Activated CD4-positive, alpha-beta T cell treated with anti-CD3 and anti-CD28 coated beads for 4 hours (primary cell): ENCODE measurements around the gene AGR2.

Experiments
- DNase-seq, 2 donors: peaks; one replicate each; pipeline ENCODE4 v3.0.0-alpha.2; 2020

The AGR2 gene

GRCh38 chr7:16812542-16813231, 7.9 kb upstream of the AGR2 start:
- no peak for DNase-seq

- no peak for DNase-seq
Observed at GRCh38 chr7:16811551-16811950, 6.8 kb upstream of the AGR2 start.

DNA sequence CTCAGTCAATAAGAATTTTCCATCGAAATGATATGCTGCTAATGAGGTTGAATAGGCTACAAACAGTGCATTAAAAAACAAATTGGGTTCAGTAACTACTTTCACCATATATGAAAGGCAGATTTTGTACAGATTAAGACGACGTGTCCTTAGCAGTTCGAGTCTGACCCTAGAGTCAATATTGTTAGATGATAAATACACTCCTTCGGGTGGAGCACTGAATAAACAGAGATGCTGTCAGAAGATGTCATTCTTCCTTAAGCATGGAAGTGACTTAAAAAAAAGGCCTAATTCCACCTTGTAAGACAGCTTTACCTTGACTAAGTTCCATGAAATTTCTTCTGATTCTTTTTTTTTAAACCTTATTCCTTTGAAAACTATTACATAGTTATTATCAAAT, 5.8 kb upstream of the AGR2 start:
- no peak for DNase-seq

- DNase-seq, result no peak
Observed at GRCh38 chr7:16810112-16810511, 5.3 kb upstream of the AGR2 start.

GRCh38 chr7:16805441-16805840, 642 bp upstream of the AGR2 start:
- DNase-seq, result no peak

GRCh38 chr7:16803881-16804673, 722 bp downstream of the AGR2 start:
- DNase-seq, result no peak

- DNase-seq, result no peak
Observed at GRCh38 chr7:16803125-16803524, 1.7 kb downstream of the AGR2 start.

DNA sequence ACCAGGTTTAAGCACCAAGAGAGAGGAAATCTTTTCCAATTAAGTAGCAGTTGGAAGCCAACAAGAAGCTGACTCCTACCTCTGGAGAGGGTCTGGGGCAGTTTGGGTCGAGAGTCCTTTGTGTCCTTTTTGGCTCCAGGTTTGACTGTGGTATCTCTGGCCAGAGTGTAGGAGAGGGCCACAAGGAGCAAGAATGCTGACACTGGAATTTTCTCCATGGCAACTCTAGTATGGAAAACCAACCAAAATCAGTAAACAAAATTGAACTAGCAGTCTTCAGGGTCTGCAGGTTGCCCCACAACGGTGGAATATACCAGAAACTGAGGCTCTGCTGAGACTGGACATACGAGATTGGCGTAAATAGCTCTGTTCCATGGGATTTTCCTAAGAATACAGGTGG, 3.2 kb downstream of the AGR2 start:
- DNase-seq, result no peak

- no peak for DNase-seq
Observed at GRCh38 chr7:16801111-16801542, 3.7 kb downstream of the AGR2 start.

DNA sequence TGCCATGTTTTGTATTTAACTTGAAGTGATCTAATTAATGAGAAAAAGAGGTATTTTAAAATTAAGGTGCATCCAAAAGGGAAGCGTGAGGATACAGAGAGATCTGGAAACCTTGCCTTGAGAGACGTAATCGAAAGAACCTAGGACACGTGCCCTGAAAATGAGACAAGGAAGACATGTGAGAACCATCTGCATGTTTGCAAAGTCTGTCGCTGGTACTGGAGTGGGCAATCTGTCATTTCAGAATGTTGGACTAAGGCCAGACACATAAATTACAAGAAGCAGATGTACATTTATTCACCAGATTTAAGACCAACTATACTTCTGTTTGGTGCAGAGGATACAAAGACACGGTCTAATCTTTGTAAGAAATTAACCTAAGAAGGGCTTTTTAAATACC, 9.2 kb downstream of the AGR2 start:
- DNase-seq, result no peak

GRCh38 chr7:16794986-16795385, 9.8 kb downstream of the AGR2 start:
- DNase-seq, result no peak

DNA sequence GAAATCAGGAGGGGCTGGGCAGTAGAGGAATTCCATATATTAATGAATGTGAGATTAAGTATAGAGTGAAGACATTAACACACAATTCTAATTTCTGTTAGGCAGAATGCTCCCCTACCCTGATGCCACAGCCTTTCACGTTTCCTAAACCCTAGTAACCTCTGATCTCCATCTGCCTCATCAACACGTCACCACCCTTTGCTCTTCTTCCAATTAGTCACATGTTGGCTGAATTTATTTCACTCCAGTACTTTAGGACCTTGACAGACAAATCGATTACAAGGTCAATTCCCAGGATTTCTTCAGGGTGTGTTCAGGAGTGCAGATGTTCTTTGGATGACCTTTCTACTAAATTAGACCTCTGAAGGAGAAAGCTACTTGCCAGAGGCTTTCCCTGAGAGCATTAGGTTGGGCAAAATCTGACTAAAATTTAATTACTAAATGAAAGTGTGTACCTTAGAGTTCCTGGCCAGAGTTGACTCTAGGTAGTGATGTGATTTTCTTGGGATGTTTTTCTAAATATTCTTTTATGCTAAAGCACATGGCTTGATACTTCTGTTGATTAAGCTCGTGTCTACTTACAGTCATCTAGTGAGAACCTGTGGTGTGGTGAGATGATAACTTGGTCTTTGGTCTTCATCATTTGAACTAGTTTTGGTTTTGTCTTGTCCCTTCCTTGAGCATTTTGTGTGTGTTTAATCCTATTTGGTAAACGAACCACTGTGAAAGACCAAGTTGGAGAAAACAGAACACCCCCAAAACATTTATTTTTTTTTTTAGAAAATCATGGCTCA, 12.7 kb downstream of the AGR2 start:
- no peak for DNase-seq

DNA sequence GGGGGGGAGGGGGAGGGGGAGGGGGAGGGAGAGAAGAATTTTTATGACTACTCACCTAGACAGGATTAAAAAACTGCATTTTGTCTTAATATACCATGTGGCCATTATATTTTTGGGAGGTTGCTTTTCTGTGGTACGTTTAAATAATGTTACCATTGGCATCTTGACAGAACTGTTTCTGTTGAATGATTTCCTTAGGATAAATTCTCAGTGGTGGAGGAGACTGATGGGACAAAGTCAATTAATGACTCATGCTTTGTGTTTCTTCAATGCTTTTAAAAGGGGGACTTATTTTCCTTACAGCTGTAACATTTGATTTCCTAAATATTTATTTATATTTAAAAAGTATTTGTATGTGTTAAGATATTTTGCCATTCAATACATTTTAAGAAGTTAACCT, 13.7 kb downstream of the AGR2 start:
- DNase-seq, result no peak

DNA sequence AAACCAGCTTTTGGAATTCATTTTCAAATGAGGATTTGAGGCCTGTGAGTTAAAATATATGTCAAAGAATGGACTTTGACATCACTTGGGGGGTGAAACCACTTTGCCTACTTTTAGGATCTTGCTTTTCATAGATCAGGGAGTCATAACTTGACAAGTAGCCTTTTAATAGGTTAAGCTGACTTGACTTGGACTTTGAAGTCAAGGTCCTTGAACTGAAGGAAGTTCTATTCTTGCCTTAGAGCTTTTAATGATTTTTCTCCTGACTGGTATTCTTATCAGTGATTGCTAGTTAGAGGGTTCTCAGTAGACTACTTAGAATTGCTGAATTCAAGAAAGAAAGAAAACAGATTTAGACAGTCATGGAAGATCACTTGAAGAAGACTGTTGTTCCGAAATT, 17.7 kb downstream of the AGR2 start:
- no peak for DNase-seq

GRCh38 chr7:16786257-16786656, 18.5 kb downstream of the AGR2 start:
- DNase-seq, result no peak

DNA sequence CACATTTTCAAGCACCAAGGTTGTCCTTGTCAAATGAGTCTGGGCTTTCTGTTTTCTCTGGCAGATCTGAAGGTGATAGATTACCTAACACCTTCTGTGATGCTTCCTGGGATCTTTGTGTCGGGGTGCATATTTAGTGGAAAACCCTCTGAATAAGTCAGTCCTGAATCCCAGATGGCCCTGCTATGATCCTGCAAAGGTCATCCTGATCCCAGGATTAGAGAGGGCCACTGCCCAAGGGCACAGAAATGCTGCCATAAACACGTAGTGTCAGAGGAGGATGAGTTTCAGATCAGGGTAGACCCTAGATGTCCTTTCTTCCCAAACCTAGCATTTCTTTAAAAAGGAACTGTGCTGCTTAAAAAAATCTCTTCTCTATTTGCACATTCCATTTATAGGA, 19.0 kb downstream of the AGR2 start:
- no peak for DNase-seq

GRCh38 chr7:16785321-16785720, 19.5 kb downstream of the AGR2 start:
- DNase-seq, result no peak

DNA sequence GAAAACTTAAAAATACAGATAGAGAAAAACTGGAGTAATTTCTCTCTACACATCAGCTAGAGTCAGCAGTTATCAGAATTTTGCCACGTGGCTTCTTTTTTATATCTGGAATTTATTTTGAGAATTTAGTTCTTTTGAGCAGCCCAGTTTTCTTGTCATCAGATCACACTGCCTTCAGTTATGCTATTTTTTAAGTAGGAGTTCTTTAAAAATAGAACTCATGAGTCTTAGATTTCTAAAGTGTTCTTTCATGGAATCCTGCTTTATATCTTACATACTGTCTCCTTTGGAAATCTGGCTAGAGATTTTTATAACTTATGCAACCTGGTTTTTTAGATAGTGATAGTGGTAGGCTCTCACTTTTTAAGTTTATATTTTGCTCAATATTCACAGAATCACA, 24.2 kb downstream of the AGR2 start:
- no peak for DNase-seq

DNA sequence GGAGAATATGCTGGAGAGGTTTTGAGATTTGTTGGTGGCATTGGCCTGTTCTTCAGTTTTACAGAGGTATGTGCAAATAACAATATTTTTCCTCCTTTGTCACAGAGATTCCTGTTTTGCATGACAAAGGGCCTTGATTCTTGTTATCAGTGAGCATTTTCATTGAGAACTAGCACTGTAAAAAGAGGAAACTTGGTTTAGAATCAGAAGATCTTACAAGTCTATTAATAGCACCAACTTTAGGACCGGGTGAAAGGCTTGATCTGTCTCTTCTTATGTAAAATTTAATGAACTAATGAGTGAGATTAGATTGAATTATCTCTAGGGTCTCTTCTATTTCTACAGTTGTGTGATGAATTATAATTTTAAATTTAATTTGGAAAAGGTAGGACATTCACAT, 25.7 kb downstream of the AGR2 start:
- no peak for DNase-seq

- no peak for DNase-seq
Observed at GRCh38 chr7:16778476-16778875, 26.3 kb downstream of the AGR2 start.

DNA sequence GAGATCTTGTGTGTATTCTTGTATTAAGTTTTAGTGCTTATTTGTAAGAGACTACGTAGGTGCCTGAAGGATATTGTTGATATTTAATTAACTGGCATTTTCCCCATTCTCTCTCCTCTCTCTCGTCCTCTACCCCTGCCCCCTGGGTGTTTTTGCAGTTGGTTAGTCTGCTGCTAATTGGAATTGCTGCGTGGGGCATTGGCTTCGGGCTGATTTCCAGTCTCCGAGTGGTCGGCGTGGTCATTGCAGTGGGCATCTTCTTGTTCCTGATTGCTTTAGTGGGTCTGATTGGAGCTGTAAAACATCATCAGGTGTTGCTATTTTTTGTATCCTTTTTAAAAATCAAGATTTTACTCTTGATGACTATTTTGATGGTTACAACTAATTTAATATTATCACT, 28.7 kb downstream of the AGR2 start:
- DNase-seq, result no peak

DNA sequence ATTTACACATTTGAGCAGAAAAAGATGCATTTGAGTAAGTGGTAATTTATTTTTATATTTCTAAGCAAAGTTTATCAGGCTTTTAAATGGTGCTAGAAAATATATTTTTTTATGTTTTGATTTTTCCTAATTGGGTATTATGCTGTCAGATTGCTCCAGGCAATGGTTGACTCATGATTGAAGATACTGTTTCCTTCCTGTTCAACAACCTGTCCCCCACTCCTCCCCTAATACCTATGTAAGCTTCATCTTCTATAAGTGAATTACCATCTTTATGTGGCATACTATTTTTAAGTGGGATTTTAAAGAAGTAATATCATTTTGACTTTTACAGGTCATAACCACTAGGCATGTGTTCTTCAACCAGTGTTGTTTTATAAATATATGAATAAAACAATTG, 29.8 kb downstream of the AGR2 start:
- DNase-seq, result no peak

- DNase-seq, result no peak
Observed at GRCh38 chr7:16774294-16774693, 30.5 kb downstream of the AGR2 start.

DNA sequence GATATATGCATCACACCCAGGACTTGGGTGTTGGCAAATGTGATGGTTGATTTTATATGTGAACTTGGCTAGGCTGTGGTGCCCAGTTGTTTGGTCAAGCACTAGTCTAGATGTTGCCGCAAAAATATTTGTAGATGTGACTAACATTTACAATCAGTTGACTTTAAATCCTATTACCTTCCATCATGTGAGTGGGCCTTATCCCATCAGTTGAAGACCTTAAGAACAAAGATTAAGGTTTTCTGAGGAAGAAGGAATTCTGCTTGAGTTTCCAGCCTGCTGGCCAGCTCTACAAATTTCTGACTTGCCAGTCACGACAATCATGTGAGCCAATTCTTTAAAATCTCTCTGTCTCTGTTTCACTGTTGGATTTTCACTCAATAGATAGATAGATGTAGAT, 30.9 kb downstream of the AGR2 start:
- no peak for DNase-seq
